HG03442 (cell line): ENCODE data around the gene NSG2.

Source experiments
- ATAC-seq: cut with Tn5 transposase; IDR thresholded peaks from one replicate; pipeline ENCODE4 v1.9.1; 2021; ENCODE audit warnings: mild to moderate bottlenecking, moderate library complexity; ENCODE audit not compliant: unreplicated experiment

The NSG2 gene

GRCh38 chr5:174058433-174059122 lies 13.1 kb downstream of the NSG2 start:
- no peak for ATAC-seq

GRCh38 chr5:174059247-174059646 lies 13.7 kb downstream of the NSG2 start:
- ATAC-seq = no peak

- no peak for ATAC-seq
Measured at GRCh38 chr5:174063082-174063756, 17.7 kb downstream of the NSG2 start.

GRCh38 chr5:174064171-174064570 lies 18.7 kb downstream of the NSG2 start:
- no peak for ATAC-seq

GRCh38 chr5:174065528-174066197 lies 20.2 kb downstream of the NSG2 start:
- ATAC-seq = no peak

- no peak for ATAC-seq
Measured at GRCh38 chr5:174067499-174067898, 22.0 kb downstream of the NSG2 start.

- no peak for ATAC-seq
Measured at GRCh38 chr5:174071484-174071883, 26.0 kb downstream of the NSG2 start.

- ATAC-seq = no peak
Measured at GRCh38 chr5:174073122-174073660, 27.7 kb downstream of the NSG2 start.

GRCh38 chr5:174074369-174074768 lies 28.9 kb downstream of the NSG2 start:
- ATAC-seq = no peak

- no peak for ATAC-seq
Measured at GRCh38 chr5:174078416-174078815, 32.9 kb downstream of the NSG2 start.

- no peak for ATAC-seq
Measured at GRCh38 chr5:174082286-174082685, 36.8 kb downstream of the NSG2 start.

GRCh38 chr5:174083056-174083827 lies 37.7 kb downstream of the NSG2 start:
- no peak for ATAC-seq

- no peak for ATAC-seq
Measured at GRCh38 chr5:174084691-174085154, 39.2 kb downstream of the NSG2 start.

- no peak for ATAC-seq
Measured at GRCh38 chr5:174086751-174087150, 41.2 kb downstream of the NSG2 start.

GRCh38 chr5:174087783-174088182 lies 42.3 kb downstream of the NSG2 start:
- no peak for ATAC-seq

GRCh38 chr5:174090129-174090528 lies 44.6 kb downstream of the NSG2 start:
- no peak for ATAC-seq

GRCh38 chr5:174093123-174093522 lies 47.6 kb downstream of the NSG2 start:
- ATAC-seq = no peak

GRCh38 chr5:174094857-174095606 lies 49.5 kb downstream of the NSG2 start:
- ATAC-seq = no peak

GRCh38 chr5:174096619-174097018 lies 51.1 kb downstream of the NSG2 start:
- no peak for ATAC-seq

- ATAC-seq = no peak
Measured at GRCh38 chr5:174097486-174098185, 52.1 kb downstream of the NSG2 start.
